HG02852 (cell line): ENCODE data around the gene CAPN6.

ENCODE experiments used
- ATAC-seq: cut with Tn5 transposase; IDR thresholded peaks from one replicate; pipeline ENCODE4 v1.9.1; 2021; ENCODE audit warnings: mild to moderate bottlenecking, moderate library complexity; ENCODE audit not compliant: unreplicated experiment

CAPN6 gene

GRCh38 chrX:111207851-111208250, 62.4 kb downstream of the CAPN6 start:
- ATAC-seq: no peak

- ATAC-seq: no peak
Observed at GRCh38 chrX:111200327-111200726, 70.0 kb downstream of the CAPN6 start.

GRCh38 chrX:111199505-111199904, 70.8 kb downstream of the CAPN6 start:
- no peak for ATAC-seq
